GM23338 (cell line): ENCODE results near the gene HIVEP3.

ENCODE experiments used
- CREB1 ChIP-seq: fragments of 250-450 bp; sonication (Bioruptor Pico); IDR thresholded peaks from 2 replicates; pipeline ENCODE4 v1.5.0; 2020; ENCODE audit warnings: low read depth, mild to moderate bottlenecking, moderate library complexity
- EZH2phosphoT487 ChIP-seq: fragments of 200-600 bp; sonication (generic); IDR thresholded peaks from one replicate; pipeline ENCODE4 v1.8.1; 2018; ENCODE audit warnings: antibody characterized with exemption; ENCODE audit not compliant: unreplicated experiment
- POLR2AphosphoS5 ChIP-seq: IDR thresholded peaks from 2 replicates; pipeline ENCODE4 v1.6.1; 2016; ENCODE audit warnings: antibody characterized with exemption, low read depth
- TF ChIP-seq, protein P1 (sequence below), 2 experiments: fragments of 200-600 bp in 1 of 2; sonication (generic) in 1 of 2; conservative IDR thresholded peaks; 2 replicates each; pipeline versions ENCODE4 v1.5.1 to v1.6.1; 2016 to 2017; ENCODE audit warnings: antibody characterized with exemption in 2 of 2, low read depth in 2 of 2, mild to moderate bottlenecking in 2 of 2, moderate library complexity in 1 of 2

DNA sequence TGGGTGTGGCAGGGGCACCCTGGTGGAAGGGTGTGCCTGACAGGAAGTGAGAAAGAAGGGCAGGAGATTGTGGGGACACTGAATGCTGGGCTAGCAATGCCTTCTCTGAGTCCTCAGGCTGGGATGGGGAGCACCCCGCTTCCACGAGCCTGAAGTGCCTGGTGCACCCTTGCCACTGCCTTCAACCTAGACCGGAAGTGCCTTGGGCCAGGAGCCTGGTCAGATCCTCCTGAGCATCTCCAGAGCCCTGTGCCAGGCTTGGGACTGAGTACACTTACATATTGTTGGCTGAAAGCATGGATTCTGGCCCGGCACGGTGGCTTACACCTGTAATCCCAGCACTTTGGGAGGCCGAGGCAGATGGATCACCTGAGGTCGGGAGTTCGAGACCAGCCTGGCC is 228.4 kb downstream of the HIVEP3 start:
- no peak for TF ChIP-seq POLR2AphosphoS5
- TF ChIP-seq, protein P1, sequence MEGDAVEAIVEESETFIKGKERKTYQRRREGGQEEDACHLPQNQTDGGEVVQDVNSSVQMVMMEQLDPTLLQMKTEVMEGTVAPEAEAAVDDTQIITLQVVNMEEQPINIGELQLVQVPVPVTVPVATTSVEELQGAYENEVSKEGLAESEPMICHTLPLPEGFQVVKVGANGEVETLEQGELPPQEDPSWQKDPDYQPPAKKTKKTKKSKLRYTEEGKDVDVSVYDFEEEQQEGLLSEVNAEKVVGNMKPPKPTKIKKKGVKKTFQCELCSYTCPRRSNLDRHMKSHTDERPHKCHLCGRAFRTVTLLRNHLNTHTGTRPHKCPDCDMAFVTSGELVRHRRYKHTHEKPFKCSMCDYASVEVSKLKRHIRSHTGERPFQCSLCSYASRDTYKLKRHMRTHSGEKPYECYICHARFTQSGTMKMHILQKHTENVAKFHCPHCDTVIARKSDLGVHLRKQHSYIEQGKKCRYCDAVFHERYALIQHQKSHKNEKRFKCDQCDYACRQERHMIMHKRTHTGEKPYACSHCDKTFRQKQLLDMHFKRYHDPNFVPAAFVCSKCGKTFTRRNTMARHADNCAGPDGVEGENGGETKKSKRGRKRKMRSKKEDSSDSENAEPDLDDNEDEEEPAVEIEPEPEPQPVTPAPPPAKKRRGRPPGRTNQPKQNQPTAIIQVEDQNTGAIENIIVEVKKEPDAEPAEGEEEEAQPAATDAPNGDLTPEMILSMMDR (conservative IDR thresholded peaks at IDR 0.05; ENCODE audit: low read depth in 2 of 2), result no peak
- TF ChIP-seq EZH2phosphoT487, result no peak
- no peak for TF ChIP-seq CREB1 (CRISPR knock-in tag)
